ENCODE data around the gene ARHGEF28. TPM values are rescaled to one million over a fixed set of nuclear protein-coding genes. Genes with fewer than 3 reads are reported as not detected.
A peak's percentile ranks its signal among the peaks of the same experiment; 100 is the strongest.

Gene ARHGEF28
- total and polyA plus RNA-seq, 2 of the 13 experiments (the other 11 are each of a cell fraction or from before 2014, with no cell fraction given): 17.4 to 34.1 TPM

DNA sequence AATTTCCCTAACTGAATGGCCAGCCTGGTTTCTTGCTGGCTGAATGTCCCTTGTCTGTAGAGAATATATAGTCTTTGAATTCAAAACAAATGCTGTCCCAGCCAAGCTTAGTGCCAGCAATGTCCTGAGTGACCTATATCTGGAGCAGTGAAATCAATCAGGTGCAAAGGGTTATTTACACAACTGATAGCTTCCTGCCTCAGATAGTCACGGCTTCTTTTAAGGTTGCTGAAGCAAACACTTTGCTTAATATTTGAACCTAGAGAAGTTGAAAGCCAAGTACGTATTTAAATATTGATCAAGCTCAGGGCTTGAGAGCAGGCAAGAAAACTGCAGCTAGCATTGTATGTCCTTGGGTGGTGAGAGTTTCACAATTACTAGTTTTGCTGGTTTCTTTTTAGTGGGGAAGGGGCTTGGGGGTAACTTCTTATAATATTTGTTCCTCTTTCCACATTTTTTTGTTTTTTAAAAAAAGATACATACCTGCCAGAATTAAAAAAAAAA lies 2.0 kb upstream of the ARHGEF28 start (continued):
- TF ChIP-seq, protein P1, sequence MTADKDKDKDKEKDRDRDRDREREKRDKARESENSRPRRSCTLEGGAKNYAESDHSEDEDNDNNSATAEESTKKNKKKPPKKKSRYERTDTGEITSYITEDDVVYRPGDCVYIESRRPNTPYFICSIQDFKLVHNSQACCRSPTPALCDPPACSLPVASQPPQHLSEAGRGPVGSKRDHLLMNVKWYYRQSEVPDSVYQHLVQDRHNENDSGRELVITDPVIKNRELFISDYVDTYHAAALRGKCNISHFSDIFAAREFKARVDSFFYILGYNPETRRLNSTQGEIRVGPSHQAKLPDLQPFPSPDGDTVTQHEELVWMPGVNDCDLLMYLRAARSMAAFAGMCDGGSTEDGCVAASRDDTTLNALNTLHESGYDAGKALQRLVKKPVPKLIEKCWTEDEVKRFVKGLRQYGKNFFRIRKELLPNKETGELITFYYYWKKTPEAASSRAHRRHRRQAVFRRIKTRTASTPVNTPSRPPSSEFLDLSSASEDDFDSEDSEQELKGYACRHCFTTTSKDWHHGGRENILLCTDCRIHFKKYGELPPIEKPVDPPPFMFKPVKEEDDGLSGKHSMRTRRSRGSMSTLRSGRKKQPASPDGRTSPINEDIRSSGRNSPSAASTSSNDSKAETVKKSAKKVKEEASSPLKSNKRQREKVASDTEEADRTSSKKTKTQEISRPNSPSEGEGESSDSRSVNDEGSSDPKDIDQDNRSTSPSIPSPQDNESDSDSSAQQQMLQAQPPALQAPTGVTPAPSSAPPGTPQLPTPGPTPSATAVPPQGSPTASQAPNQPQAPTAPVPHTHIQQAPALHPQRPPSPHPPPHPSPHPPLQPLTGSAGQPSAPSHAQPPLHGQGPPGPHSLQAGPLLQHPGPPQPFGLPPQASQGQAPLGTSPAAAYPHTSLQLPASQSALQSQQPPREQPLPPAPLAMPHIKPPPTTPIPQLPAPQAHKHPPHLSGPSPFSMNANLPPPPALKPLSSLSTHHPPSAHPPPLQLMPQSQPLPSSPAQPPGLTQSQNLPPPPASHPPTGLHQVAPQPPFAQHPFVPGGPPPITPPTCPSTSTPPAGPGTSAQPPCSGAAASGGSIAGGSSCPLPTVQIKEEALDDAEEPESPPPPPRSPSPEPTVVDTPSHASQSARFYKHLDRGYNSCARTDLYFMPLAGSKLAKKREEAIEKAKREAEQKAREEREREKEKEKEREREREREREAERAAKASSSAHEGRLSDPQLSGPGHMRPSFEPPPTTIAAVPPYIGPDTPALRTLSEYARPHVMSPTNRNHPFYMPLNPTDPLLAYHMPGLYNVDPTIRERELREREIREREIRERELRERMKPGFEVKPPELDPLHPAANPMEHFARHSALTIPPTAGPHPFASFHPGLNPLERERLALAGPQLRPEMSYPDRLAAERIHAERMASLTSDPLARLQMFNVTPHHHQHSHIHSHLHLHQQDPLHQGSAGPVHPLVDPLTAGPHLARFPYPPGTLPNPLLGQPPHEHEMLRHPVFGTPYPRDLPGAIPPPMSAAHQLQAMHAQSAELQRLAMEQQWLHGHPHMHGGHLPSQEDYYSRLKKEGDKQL (CRISPR knock-in tag; IDR thresholded peaks at IDR 0.05; ENCODE audit: low read depth): peak; percentile 95
- TF ChIP-seq BRD4 (CRISPR knock-in tag; IDR thresholded peaks at IDR 0.05) (no peak), FOXK2 (IDR thresholded peaks at IDR 0.05) (peak; percentile 31; the same call in 1 of the 2 replicates), U2AF2 (IDR thresholded peaks at IDR 0.05; ENCODE audit: low read depth, low read length) (no peak), ZNF788 (CRISPR knock-in tag; IDR thresholded peaks at IDR 0.05; ENCODE audit: borderline replicate concordance) (peak; percentile 52; the same call in 1 of the 2 replicates), EP300 (IDR thresholded peaks at IDR 0.05; ENCODE audit: low read depth in 2 of 2, low read length in 2 of 2) (peak; percentile 93 to 99; a peak in 3 of 4 replicates), EP300 (CRISPR knock-in tag; IDR thresholded peaks at IDR 0.05; ENCODE audit: borderline replicate concordance) (peak; percentile 97), SIX4 (CRISPR knock-in tag; IDR thresholded peaks at IDR 0.05) (peak; percentile 79), ZNF556 (CRISPR knock-in tag; IDR thresholded peaks at IDR 0.05; ENCODE audit: borderline replicate concordance) (peak; percentile 70; the same call in 1 of the 2 replicates), ZNF17 (CRISPR knock-in tag; IDR thresholded peaks at IDR 0.05) (no peak), ZNF720 (CRISPR knock-in tag; IDR thresholded peaks at IDR 0.05) (no peak), ZNF569 (CRISPR knock-in tag; IDR thresholded peaks at IDR 0.05; ENCODE audit: borderline replicate concordance) (no peak), PAF1 (CRISPR knock-in tag; IDR thresholded peaks at IDR 0.05) (no peak), CCDC6 (CRISPR knock-in tag; IDR thresholded peaks at IDR 0.05) (no peak), NCOA2 (CRISPR knock-in tag; IDR thresholded peaks at IDR 0.05) (peak; percentile 98), CC2D1A (CRISPR knock-in tag; IDR thresholded peaks at IDR 0.05) (no peak), ZNF577 (CRISPR knock-in tag; IDR thresholded peaks at IDR 0.05; ENCODE audit: borderline replicate concordance, low read depth) (no peak), CBX2 (IDR thresholded peaks at IDR 0.05; ENCODE audit: low read depth, low read length) (no peak), CBX2 (CRISPR knock-in tag; IDR thresholded peaks at IDR 0.05; ENCODE audit: low read depth) (no peak), ZNF878 (CRISPR knock-in tag; IDR thresholded peaks at IDR 0.05) (peak; percentile 86; the same call in 1 of the 2 replicates)
- TF ChIP-seq, protein P2, sequence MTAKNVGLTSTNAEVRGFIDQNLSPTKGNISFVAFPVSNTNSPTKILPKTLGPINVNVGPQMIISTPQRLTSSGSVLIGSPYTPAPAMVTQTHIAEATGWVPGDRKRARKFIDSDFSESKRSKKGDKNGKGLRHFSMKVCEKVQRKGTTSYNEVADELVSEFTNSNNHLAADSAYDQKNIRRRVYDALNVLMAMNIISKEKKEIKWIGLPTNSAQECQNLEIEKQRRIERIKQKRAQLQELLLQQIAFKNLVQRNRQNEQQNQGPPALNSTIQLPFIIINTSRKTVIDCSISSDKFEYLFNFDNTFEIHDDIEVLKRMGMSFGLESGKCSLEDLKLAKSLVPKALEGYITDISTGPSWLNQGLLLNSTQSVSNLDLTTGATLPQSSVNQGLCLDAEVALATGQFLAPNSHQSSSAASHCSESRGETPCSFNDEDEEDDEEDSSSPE (CRISPR knock-in tag; IDR thresholded peaks at IDR 0.05): peak; percentile 45; the same call in 1 of the 2 replicates
- TF ChIP-seq, protein P3, sequence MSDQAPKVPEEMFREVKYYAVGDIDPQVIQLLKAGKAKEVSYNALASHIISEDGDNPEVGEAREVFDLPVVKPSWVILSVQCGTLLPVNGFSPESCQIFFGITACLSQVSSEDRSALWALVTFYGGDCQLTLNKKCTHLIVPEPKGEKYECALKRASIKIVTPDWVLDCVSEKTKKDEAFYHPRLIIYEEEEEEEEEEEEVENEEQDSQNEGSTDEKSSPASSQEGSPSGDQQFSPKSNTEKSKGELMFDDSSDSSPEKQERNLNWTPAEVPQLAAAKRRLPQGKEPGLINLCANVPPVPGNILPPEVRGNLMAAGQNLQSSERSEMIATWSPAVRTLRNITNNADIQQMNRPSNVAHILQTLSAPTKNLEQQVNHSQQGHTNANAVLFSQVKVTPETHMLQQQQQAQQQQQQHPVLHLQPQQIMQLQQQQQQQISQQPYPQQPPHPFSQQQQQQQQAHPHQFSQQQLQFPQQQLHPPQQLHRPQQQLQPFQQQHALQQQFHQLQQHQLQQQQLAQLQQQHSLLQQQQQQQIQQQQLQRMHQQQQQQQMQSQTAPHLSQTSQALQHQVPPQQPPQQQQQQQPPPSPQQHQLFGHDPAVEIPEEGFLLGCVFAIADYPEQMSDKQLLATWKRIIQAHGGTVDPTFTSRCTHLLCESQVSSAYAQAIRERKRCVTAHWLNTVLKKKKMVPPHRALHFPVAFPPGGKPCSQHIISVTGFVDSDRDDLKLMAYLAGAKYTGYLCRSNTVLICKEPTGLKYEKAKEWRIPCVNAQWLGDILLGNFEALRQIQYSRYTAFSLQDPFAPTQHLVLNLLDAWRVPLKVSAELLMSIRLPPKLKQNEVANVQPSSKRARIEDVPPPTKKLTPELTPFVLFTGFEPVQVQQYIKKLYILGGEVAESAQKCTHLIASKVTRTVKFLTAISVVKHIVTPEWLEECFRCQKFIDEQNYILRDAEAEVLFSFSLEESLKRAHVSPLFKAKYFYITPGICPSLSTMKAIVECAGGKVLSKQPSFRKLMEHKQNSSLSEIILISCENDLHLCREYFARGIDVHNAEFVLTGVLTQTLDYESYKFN (CRISPR knock-in tag; conservative IDR thresholded peaks at IDR 0.05): peak; percentile 97
